PFSK-1 (cell line): ENCODE data around the gene CSRP3.

ENCODE experiments used
- FOXP2 ChIP-seq: optimal IDR thresholded peaks from 2 replicates; pipeline ENCODE3; 2011; ENCODE audit warnings: borderline replicate concordance, control low read depth, inconsistent platforms; ENCODE audit not compliant: insufficient read depth; ENCODE audit errors: extremely low read length, extremely low read depth
- TAF1 ChIP-seq: IDR thresholded peaks from 2 replicates; pipeline ENCODE4 v1.6.1; 2012; ENCODE audit warnings: low read length, control low read depth, borderline replicate concordance; ENCODE audit not compliant: insufficient read depth

DNA sequence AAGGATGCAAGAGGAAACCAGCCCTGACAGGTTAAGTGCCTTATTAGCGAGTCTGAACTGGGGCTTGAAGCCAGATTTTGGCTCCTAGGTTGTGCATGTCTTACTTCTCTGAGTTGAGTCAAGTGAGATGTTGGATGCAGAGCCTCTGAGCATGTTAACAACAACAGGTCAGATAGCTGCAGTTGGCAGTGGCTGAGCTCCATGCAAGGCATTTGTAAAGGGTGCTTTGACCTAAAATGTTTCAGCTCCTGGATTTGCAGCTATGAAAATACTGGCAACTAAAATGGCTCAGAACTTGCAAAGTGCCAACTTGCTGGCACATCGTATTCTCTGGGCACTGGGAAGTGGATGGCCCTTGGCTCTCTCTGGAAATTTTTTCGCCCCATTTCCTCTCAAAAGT is 16.4 kb upstream of the CSRP3 start:
- no peak for TF ChIP-seq FOXP2
- TF ChIP-seq TAF1 = no peak
